NCI-H526 (cell line): ENCODE measurements around the gene HPS3.
A peak's percentile ranks its signal among the peaks of the same experiment; 100 is the strongest.
"Not testable (repeated sequence)": the region's sequence is repeated elsewhere in the genome, so short reads cannot be mapped to it uniquely, and the experiment has no call there.

Experiments used
- DNase-seq, 2 experiments: peaks; one replicate each; lab custom pipeline; 2025; lab: John Stamatoyannopoulos, UW

The HPS3 gene

DNA sequence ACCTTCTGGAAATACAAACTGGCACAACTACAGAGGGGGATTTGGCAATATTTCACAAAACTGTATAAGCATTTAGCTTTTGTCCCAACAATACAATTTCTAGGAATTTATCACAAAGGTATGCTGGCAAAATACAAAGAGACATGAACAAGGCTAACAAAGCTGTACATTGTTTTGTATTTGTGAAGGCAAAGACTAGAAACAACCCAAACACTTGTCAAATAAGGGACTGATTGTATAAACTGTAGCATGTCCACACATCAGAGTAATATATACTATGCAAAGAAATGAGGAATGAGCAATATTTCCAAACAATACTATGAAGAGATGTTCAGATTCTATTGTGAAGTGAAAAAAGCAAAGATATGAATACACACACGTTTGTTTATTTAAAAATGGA lies 65.8 kb downstream of the HPS3 start:
- DNase-seq: no peak

DNA sequence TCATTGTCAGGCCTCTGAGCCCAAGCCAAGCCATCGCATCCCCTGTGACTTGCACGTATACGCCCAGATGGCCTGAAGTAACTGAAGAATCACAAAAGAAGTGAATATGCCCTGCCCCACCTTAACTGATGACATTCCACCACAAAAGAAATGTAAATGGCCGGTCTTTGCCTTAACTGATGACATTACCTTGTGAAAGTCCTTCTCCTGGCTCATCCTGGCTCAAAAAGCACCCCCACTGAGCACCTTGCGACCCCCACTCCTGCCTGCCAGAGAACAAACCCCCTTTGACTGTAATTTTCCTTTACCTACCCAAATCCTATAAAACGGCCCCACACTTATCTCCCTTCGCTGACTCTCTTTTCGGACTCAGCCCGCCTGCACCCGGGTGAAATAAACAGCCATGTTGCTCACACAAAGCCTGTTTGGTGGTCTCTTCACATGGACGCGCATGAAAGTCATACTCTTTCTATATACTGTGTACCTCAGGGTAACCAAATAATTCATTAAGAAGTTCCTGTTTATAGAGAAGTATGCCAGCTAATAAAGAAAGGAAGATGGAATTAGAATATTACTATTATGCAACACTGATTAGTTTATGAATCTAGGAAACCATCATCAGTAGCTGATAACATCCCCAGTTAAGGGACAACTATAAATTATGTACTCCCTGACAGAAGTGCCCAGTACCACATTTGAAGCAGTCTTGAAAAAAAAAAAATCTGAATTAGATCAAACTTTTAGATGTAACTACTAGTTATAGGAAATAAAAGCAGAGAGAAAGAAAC lies 67.6 kb downstream of the HPS3 start:
- DNase-seq: not testable (repeated sequence)

- DNase-seq: no peak
These were observed 68.2 kb downstream of the HPS3 start for GRCh38 chr3:149197669-149198068.

DNA sequence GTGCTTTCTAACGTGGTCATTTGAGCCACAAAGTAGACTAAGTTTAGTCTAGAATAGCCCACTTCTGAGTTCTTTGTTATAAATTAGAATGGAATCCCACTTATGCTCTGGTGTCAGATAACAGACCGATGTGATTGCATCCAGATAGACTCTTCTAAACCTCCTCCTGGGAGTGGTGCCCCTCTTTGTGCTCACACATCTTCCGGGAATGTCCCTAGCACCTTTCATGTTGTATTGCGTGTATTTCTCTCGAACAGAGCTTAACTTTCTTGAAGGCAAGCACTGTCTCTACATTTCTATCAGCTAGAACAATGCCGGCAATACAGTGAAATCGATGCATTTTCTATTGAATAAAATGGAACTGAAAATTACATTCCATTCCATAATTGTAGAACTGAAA lies 69.2 kb downstream of the HPS3 start:
- no peak for DNase-seq

DNA sequence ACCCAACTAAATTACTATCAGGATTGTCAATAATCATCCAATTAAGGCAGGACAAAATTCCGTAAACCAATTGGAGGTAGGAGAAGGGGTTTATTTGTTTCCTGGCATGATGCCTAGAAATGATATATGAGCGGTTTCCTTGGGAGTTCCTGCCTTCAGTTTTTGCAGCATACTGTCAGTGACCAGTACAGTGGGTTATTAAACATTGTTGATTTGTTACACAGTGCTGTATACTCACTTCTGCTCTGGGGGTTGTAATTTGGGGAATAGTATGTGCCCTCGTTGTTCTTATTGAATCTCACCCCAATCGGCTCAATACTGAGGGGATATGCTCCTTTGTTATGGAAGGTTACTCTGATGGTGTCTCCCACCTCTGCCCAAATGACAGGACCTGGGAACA lies 70.0 kb downstream of the HPS3 start:
- DNase-seq: no peak

DNA sequence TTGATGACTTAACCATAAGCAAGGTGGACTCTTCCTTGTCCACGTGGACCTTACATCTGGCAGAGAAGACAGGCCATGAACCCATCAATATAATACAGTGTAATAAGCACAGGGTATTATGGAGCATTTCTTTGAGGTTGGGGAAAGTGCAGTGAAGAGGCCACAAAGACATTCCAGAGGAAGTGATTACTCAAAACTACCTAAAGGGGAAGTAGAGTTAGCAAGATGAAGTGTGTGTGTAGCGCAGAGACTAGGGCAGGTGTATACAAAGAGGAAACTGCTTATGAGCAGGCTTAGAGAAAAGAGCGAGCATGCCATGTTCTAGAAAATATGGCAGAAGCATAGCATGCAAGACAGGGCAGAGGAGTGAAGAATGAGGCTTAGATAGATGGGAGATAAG lies 74.3 kb downstream of the HPS3 start:
- DNase-seq: no peak

DNA sequence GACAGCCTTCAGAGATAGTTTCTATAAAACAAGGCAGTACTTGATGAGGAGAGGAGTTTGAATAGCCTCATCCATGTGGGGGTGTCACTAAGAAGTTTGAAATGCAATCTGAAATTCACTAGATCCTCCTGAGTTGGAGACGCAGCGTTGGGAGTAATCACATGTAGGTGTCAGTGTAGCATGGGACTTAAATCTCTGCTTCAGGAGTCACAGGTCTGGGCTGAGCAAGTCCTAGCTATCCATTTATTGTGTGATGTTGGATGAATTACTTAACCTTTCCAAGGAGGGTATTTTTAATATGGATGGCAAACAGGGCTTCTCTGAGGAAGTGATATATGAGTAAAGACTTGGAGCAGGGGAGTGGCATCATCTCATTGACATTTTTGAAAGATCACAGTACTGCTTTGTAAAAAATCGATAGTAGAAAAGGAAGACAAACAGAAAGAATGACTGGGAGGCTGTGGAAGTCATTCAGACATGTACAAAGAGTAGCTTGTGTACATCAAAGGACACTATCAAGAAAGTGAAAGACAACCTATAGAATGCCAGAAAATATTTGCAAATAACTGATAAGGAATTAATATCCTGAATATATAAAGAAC lies 75.1 kb downstream of the HPS3 start:
- DNase-seq: no peak

DNA sequence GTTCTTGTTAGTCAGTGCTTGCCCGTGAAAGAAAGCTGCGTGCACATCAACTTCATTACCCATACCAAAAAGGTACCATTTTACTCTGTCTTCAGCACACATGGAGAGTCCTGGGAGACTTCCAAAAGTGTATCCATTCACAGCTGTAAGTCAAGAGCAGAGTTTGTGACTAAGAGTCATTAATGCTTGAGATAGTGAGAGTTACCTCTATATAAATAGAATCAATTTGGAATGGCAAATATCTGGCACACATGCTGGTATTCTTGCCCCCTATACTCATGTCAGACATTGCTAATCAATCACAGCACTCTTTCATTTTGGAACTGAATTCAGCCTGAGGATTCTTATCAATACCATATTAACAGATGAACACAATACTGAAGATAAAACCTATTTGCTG lies 78.0 kb downstream of the HPS3 start:
- no peak for DNase-seq

DNA sequence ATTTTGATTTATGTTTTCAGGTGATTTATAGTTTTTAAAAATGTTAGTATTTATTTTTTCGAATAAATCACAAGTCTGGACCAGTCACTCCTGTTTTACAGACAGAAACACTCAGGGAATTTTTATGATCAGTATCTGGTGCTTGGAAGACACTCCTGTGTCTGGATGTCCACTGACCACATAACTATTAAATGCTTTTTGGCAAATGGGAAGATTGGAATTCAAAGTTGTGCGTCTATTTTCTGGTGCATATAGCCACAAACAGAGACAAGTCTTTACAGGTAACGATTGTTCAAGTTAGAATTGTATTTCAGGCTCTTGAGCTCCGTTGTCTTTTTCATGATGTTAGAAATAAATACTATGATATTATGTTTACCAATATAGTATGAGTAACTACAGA lies 80.0 kb downstream of the HPS3 start:
- DNase-seq: no peak

GRCh38 chr3:149212386-149212785 lies 82.9 kb downstream of the HPS3 start:
- no peak for DNase-seq

- no peak for DNase-seq
These were observed 85.3 kb downstream of the HPS3 start for GRCh38 chr3:149214702-149215101.

GRCh38 chr3:149215515-149215914 lies 86.1 kb downstream of the HPS3 start:
- DNase-seq: no peak

DNA sequence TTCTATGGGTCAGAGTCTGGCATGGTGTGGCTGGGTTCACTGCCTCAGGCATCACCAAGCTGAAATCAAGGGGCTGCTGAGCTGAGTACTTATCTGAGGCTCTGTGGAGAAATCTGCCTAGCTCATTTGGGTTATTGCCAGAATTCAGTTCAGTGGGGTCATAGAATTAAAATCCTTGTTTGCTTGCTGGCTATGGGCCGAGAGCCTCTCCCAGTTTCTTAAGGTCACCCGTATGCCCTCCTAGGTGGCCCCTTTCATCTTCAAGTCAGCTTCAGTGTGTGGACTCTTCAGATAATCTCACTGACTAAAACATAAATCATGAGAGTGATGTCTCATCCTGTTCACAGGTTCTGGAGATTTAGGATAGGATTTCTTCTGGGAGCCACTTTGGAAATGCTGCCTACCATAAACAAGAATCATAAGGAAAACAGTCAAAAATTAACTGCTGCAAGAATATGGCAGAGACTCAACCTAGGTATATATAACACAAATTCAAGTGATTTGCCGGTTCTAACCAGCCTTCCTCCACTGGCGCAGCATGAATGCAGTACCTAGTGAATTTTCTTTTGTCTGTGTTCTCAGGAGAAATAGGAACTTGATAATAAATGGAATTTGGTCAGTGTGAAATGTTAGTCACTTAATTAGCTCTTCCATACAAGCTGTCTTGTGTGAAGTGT lies 86.9 kb downstream of the HPS3 start:
- no peak for DNase-seq

- no peak for DNase-seq
These were observed 87.9 kb downstream of the HPS3 start for GRCh38 chr3:149217347-149217746.

DNA sequence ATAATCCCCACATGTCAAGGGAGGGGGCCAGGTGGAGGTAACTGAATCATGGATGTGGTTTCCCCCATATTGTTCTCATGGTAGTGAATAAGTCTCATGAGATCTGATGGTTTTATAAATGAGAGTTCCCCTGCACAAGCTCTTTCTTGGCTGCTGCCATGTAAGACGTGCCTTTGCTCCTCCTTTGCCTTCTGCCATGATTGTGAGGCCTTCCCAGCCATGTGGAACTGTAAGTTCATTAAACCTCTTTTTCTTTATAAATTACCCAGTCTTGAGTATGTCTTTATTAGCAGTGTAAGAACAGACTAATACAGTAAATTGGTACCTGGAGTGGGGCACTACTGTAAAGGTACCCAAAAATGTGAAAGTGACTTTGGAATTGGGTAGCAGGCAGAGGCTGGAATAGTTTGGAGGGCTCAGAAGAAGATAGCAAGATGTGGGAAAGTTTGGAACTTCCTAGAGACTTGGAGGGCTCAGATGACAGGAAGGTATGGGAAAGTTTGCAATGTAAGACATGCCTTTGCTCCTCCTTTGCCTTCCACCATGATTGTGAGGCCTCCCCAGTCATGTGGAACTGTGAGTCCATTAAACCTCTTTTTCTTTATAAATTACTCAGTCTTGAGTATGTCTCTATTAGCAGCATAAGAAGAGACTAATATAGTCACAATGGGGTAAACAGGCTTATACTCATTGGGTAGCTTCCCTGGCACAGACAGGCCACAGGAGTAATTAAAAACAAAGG lies 90.1 kb downstream of the HPS3 start:
- not testable (repeated sequence) for DNase-seq

DNA sequence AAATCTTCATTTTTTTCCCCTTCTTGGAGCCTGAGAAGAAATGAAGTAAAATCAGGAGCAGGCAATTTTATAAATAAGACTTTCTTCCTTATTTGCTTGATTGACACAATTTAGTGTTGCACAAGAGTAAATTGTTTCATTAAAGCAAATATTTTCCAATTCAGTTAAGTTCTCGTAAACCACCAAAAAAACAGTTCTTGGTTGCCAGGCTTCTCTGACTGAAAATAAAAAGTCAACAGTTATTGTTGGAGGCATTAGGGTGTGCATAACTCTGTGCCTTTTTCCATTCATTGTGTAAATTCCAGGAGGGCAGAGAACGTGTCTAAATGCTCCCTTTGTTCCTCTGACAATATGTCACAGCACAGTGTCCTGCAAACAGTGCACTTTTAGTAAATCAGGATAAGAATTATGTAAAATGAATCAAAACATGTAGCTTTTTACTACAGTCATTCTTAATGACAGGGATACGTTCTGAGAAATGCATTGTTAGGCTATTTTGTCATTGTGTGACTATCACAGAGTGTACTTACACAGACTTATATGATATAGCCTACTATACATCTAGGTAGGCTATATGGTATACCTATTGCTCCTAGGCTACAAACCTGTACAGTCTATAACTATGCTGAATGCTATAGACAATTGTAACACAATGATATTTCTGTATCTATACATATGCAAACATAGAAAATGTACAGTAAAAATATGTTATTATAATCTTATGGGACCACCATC lies 92.5 kb downstream of the HPS3 start, which contains the start of gene CP:
Gene CP (minus strand): TSS at position 47 of the 735 bp plus-strand sequence. CDS start 37 bp downstream, at position 10.
- DNase-seq: peak; percentile 12 to 17
